PC-9 (cell line): ENCODE results near the gene XBP1. TPM values are rescaled to one million over a fixed set of nuclear protein-coding genes. Genes with fewer than 3 reads are reported as not detected.

ENCODE experiments used
- BruUV-seq: library from RNA; stranded (reverse); fragments of 400-500 nt; replicated peaks from 2 replicates; lab custom pipeline; 2021; lab: Mats Ljungman, UMichigan
- CTCF ChIA-PET: fragments of 300-600 bp; sonication (Branson Sonifier 250); formaldehyde crosslinking; loops from one replicate; lab custom pipeline; 2022; ENCODE audit warnings: antibody characterized with exemption; lab: Charles Lee
- POLR2A ChIA-PET: fragments of 300-600 bp; sonication (Branson Sonifier 250); formaldehyde crosslinking; loops from one replicate; lab custom pipeline; 2022; ENCODE audit warnings: antibody characterized with exemption; ENCODE audit not compliant: unreplicated experiment; lab: Charles Lee
- DNase-seq, 2 experiments: peaks; one replicate each; pipeline versions ENCODE4 v3.0.0 to v3.0.0-alpha.2; 2015 to 2022; ENCODE audit warnings: mixed read lengths in 1 of 2
- H2AFZ ChIP-seq: fragments of 200-600 bp; sonication (generic); 2 replicates; pipeline ENCODE4 v1.8.1; 2017; ENCODE audit warnings: antibody characterized with exemption
- H3F3A ChIP-seq: fragments of 200-600 bp; sonication (generic); 2 replicates; pipeline ENCODE4 v1.8.1; 2017; ENCODE audit warnings: antibody characterized with exemption, mild to moderate bottlenecking, low read depth; ENCODE audit not compliant: insufficient read depth
- H3K27ac ChIP-seq: fragments of 200-600 bp; sonication (generic); 2 replicates; pipeline ENCODE4 v1.6.1; 2016; ENCODE audit warnings: mixed run types
- H3K27me3 ChIP-seq: fragments of 200-600 bp; sonication (generic); 2 replicates; pipeline ENCODE4 v1.6.1; 2016; ENCODE audit warnings: low read depth, mixed run types; ENCODE audit not compliant: insufficient read depth
- H3K36me3 ChIP-seq: fragments of 200-600 bp; sonication (generic); 2 replicates; pipeline ENCODE4 v1.6.1; 2016; ENCODE audit warnings: low read depth, mixed run types
- H3K4me1 ChIP-seq: fragments of 200-600 bp; sonication (generic); replicated peaks from 2 replicates; pipeline ENCODE4 v1.6.1; 2016; ENCODE audit warnings: mixed run types; ENCODE audit not compliant: insufficient read depth
- H3K4me2 ChIP-seq: fragments of 200-600 bp; sonication (generic); 2 replicates; pipeline ENCODE4 v1.6.1; 2017; ENCODE audit warnings: mixed run types
- H3K4me3 ChIP-seq: fragments of 200-600 bp; sonication (generic); 2 replicates; pipeline ENCODE4 v1.6.1; 2016; ENCODE audit warnings: mixed run types
- H3K79me2 ChIP-seq: fragments of 200-600 bp; sonication (generic); 2 replicates; pipeline ENCODE4 v1.6.1; 2017; ENCODE audit warnings: low read depth, mixed run types
- H3K9me2 ChIP-seq: fragments of 200-600 bp; sonication (generic); 2 replicates; pipeline ENCODE4 v1.8.1; 2017; ENCODE audit warnings: mild to moderate bottlenecking; ENCODE audit not compliant: insufficient read depth
- H3K9me3 ChIP-seq: fragments of 200-600 bp; sonication (generic); 2 replicates; pipeline ENCODE4 v1.8.1; 2016; ENCODE audit warnings: low read depth; ENCODE audit not compliant: insufficient read depth
- H4K20me1 ChIP-seq: fragments of 200-600 bp; sonication (generic); 2 replicates; pipeline ENCODE4 v1.8.1; 2017; ENCODE audit not compliant: insufficient read depth
- EZH2 ChIP-seq: fragments of 200-600 bp; sonication (generic); IDR thresholded peaks from 2 replicates; pipeline ENCODE4 v1.8.0; 2017; ENCODE audit warnings: antibody characterized with exemption, low read depth
- intact Hi-C: fragments of 100-400 bp; cut with micrococcal nuclease; formaldehyde crosslinking; loops from one replicate; pipeline ENCODE4 v1.10.0; 2022; ENCODE audit not compliant: unreplicated experiment
- total RNA-seq: library from RNA; stranded (reverse); gene quantifications from 2 replicates; pipeline ENCODE4 v1.2.3, GENCODE V29; 2021
- TF ChIP-seq, protein P1 (sequence below): fragments of 200-600 bp; sonication (generic); conservative IDR thresholded peaks from 2 replicates; pipeline ENCODE4 v1.6.1; 2017; ENCODE audit warnings: mixed run types, antibody characterized with exemption, mild to moderate bottlenecking, moderate library complexity

Gene XBP1
- total RNA-seq, 1 experiment from 2014 or later: 35.2 TPM

DNA sequence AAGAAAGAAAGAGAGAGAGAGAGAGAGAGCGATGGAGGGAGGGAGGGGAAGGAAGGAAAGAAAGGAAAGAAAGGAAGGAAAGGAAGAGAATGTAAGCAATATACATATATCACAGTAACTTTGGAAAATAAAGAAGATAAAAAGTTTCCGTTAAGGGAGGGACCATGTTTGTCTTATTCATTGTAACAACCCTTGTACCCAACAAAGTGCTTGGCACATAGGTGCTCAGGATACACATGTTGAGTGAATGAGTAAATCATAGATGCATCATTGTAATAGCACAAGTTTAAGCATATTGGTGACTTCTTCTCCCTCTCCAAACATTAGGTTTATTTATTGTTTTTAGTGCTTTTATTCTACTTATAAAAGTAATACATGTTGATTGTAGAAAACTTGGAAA, 43.3 kb upstream of the XBP1 start:
- Histone ChIP-seq H3K9me3 (peaks cover 16% of the 10 kb centered on the region), H3K79me2 (no peaks in the 10 kb centered on the region), H3K9me2 (no peaks in the 10 kb centered on the region), H3K4me3 (no peak overlapping the region), H3K36me3 (no peaks in the 10 kb centered on the region), H3F3A (no peaks in the 10 kb centered on the region), H4K20me1 (no peaks in the 10 kb centered on the region), H3K27ac (no peak overlapping the region), H3K4me1 (no peaks in the 10 kb centered on the region), H3K4me2 (no peak overlapping the region), H2AFZ (no peak overlapping the region), H3K27me3 (no peaks in the 10 kb centered on the region)
- TF ChIP-seq EZH2: no peak
- TF ChIP-seq, protein P1, sequence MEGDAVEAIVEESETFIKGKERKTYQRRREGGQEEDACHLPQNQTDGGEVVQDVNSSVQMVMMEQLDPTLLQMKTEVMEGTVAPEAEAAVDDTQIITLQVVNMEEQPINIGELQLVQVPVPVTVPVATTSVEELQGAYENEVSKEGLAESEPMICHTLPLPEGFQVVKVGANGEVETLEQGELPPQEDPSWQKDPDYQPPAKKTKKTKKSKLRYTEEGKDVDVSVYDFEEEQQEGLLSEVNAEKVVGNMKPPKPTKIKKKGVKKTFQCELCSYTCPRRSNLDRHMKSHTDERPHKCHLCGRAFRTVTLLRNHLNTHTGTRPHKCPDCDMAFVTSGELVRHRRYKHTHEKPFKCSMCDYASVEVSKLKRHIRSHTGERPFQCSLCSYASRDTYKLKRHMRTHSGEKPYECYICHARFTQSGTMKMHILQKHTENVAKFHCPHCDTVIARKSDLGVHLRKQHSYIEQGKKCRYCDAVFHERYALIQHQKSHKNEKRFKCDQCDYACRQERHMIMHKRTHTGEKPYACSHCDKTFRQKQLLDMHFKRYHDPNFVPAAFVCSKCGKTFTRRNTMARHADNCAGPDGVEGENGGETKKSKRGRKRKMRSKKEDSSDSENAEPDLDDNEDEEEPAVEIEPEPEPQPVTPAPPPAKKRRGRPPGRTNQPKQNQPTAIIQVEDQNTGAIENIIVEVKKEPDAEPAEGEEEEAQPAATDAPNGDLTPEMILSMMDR: no peak
- ChIA-PET CTCF (no interaction called here), POLR2A (no interaction called here)
- no TSS peak for BruUV-seq
- intact Hi-C loops: no loop called here
- DNase-seq: no peak

DNA sequence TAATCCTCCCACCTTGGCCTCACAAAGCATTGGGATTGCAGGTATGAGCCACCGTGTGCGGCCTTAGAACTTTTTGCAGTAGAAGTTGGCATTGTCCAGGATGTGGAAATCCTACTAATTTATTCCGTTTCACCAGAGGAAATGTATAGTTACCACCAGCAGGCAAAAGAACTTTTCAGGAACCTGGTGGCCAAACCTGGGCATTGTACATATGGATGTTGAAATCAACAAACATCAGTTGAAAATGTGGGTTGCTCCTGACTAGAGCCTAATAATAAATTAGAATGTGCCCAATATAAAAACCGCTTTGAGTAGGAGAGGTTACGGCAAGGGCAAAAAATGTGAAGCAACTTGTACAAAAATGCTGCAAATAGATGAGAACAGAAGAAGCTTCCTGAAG, 40.7 kb upstream of the XBP1 start:
- Histone ChIP-seq H3K9me2 (no peaks in the 10 kb centered on the region), H3K9me3 (no peaks in the 10 kb centered on the region), H3K27me3 (no peaks in the 10 kb centered on the region), H3K4me3 (no peak overlapping the region), H3K79me2 (no peaks in the 10 kb centered on the region), H4K20me1 (no peaks in the 10 kb centered on the region), H3K27ac (no peak overlapping the region), H3F3A (no peaks in the 10 kb centered on the region), H3K4me2 (no peak overlapping the region), H3K36me3 (no peaks in the 10 kb centered on the region), H3K4me1 (no peaks in the 10 kb centered on the region), H2AFZ (no peak overlapping the region)
- TF ChIP-seq, protein P1: no peak
- no peak for TF ChIP-seq EZH2
- no peak for DNase-seq
- intact Hi-C loops: no loop called here
- ChIA-PET POLR2A (no interaction called here), CTCF (no interaction called here)
- BruUV-seq: no TSS peak

DNA sequence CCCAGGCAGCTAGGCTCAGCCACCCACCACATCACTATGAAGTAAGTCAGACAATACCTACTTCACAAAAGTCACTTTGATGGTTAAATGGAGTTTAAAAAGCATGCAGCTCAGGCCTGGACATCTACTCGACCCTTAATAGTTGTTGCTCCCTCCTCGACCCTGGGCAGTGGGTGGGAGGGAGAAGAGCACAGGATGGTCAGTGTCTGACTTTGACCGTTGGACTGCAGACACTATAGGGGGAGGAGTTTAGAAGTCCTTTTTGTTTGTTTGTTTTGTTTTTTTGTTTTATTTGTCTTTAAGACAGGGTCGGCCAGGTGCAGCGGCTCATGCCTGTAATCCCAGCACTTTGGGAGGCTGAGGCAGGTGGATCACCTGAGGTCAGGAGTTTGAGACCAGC, 38.6 kb upstream of the XBP1 start:
- Histone ChIP-seq H3K9me3 (no peaks in the 10 kb centered on the region), H2AFZ (no peak overlapping the region), H3F3A (no peaks in the 10 kb centered on the region), H3K4me1 (no peaks in the 10 kb centered on the region), H3K79me2 (no peaks in the 10 kb centered on the region), H3K27ac (no peak overlapping the region), H3K36me3 (no peaks in the 10 kb centered on the region), H3K9me2 (no peaks in the 10 kb centered on the region), H3K27me3 (no peaks in the 10 kb centered on the region), H3K4me2 (no peak overlapping the region), H3K4me3 (no peak overlapping the region), H4K20me1 (no peaks in the 10 kb centered on the region)
- no peak for DNase-seq
- TF ChIP-seq, protein P1: no peak
- no peak for TF ChIP-seq EZH2
- CTCF ChIA-PET: no interaction called here
- no TSS peak for BruUV-seq
- intact Hi-C loops: no loop called here
- POLR2A ChIA-PET: no interaction called here
